PFSK-1 (cell line): ENCODE results near the gene WDR37.

ENCODE experiments used
- POLR2AphosphoS5 ChIP-seq: IDR thresholded peaks from 2 replicates; pipeline ENCODE4 v1.6.1; 2012; ENCODE audit warnings: low read depth, mild to moderate bottlenecking, control low read depth, low read length, moderate library complexity
- REST ChIP-seq, 2 experiments: IDR thresholded peaks; 2 replicates each; pipeline versions ENCODE4 v1.6.1 to v1.8.0; 2011 to 2012; ENCODE audit warnings: low read depth in 2 of 2, low read length in 2 of 2, control low read depth in 1 of 2, inconsistent platforms in 1 of 2, mild to moderate bottlenecking in 1 of 2, moderate library complexity in 1 of 2; ENCODE audit not compliant: insufficient read depth in 1 of 2
- SIN3A ChIP-seq: IDR thresholded peaks from 2 replicates; pipeline ENCODE4 v1.6.1; 2012; ENCODE audit warnings: mild to moderate bottlenecking, low read length, moderate library complexity, borderline replicate concordance; ENCODE audit not compliant: insufficient read depth
- TAF1 ChIP-seq: IDR thresholded peaks from 2 replicates; pipeline ENCODE4 v1.6.1; 2012; ENCODE audit warnings: low read length, control low read depth, borderline replicate concordance; ENCODE audit not compliant: insufficient read depth

DNA sequence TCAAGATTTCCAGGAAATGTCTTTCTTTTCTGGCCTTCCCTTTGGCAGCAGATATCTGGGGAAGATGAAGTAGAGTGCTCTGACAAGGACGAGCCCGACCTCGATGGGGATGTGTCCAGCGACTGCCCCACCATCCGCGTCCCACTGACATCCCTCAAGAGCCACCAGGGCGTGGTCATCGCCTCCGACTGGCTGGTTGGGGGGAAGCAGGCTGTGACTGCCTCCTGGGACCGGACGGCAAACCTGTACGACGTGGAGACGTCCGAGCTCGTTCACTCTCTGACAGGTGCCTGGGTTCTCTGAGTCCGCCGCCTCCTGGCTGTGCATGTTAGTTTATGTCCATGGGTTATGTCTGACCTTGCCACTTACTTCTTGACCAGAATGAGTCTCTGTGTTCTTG, 47.4 kb downstream of the WDR37 start:
- TF ChIP-seq POLR2AphosphoS5 (no peak), TAF1 (no peak), REST (IDR thresholded peaks at IDR 0.05; ENCODE audit: insufficient read depth in 1 of 2, low read depth in 2 of 2, low read length in 2 of 2) (no peak), SIN3A (no peak)
